HEK293T (cell line): ENCODE results near the gene EME1.

Source experiments
- BHLHE40 ChIP-seq: fragments of 450-650 bp; IDR thresholded peaks from 2 replicates; pipeline ENCODE4 v1.6.1; 2016; ENCODE audit warnings: mild to moderate bottlenecking, moderate library complexity, borderline replicate concordance
- ELF4 ChIP-seq: fragments of 450-650 bp; IDR thresholded peaks from 2 replicates; pipeline ENCODE4 v1.6.1; 2017; ENCODE audit warnings: antibody characterized with exemption
- FOXA1 ChIP-seq: fragments of 450-650 bp; IDR thresholded peaks from 2 replicates; pipeline ENCODE4 v1.6.1; 2016; ENCODE audit warnings: mild to moderate bottlenecking
- FOXK2 ChIP-seq: fragments of 450-650 bp; IDR thresholded peaks from 2 replicates; pipeline ENCODE4 v1.6.1; 2016; ENCODE audit warnings: mild to moderate bottlenecking
- FOXM1 ChIP-seq: fragments of 450-650 bp; IDR thresholded peaks from 2 replicates; pipeline ENCODE4 v1.6.1; 2017; ENCODE audit warnings: mild to moderate bottlenecking, borderline replicate concordance
- HDGF ChIP-seq: fragments of 450-650 bp; IDR thresholded peaks from 2 replicates; pipeline ENCODE4 v1.6.1; 2017; ENCODE audit warnings: antibody characterized with exemption, borderline replicate concordance
- L3MBTL2 ChIP-seq: fragments of 450-650 bp; conservative IDR thresholded peaks from 2 replicates; pipeline ENCODE4 v1.6.1; 2016; ENCODE audit warnings: mild to moderate bottlenecking
- NFRKB ChIP-seq: fragments of 450-650 bp; IDR thresholded peaks from 2 replicates; pipeline ENCODE4 v1.6.1; 2016; ENCODE audit warnings: mild to moderate bottlenecking, moderate library complexity
- SP1 ChIP-seq: fragments of 450-650 bp; IDR thresholded peaks from 2 replicates; pipeline ENCODE4 v1.6.1; 2017
- SUZ12 ChIP-seq: fragments of 450-650 bp; IDR thresholded peaks from 2 replicates; pipeline ENCODE4 v1.6.1; 2016; ENCODE audit warnings: mild to moderate bottlenecking
- TARDBP ChIP-seq: fragments of 450-650 bp; IDR thresholded peaks from 2 replicates; pipeline ENCODE4 v1.6.1; 2016
- ZNF384 ChIP-seq: fragments of 450-650 bp; IDR thresholded peaks from 2 replicates; pipeline ENCODE4 v1.6.1; 2016

DNA sequence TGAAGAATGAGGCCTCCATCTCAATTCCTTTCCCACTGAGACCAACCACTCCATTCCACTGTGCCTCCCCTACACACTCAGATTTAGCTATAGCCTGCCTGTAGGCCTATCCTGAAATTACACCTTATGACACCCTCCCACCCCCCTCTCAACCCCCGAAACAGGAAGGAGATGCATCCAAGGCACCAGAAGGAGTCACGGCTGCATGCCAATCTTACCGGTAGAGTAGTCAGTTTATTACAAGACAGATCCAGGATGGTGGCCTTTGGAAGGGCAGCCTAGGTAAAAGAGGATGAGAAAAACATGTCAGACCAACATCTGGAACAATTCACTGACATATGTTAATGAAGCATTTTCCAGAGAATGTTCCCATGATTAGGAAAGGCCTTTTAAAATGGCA is 21.7 kb downstream of the EME1 start:
- no peak for TF ChIP-seq L3MBTL2
- TF ChIP-seq FOXM1: no peak
- TF ChIP-seq SUZ12: no peak
- no peak for TF ChIP-seq HDGF
- TF ChIP-seq ZNF384: no peak
- no peak for TF ChIP-seq FOXK2
- no peak for TF ChIP-seq FOXA1
- no peak for TF ChIP-seq BHLHE40
- no peak for TF ChIP-seq TARDBP
- no peak for TF ChIP-seq ELF4
- no peak for TF ChIP-seq NFRKB
- no peak for TF ChIP-seq SP1
